Loucy (cell line): ENCODE data around the gene AQP9.

Experiments
- CTCF ChIP-seq: fragments of 200-600 bp; sonication (generic); conservative IDR thresholded peaks from 2 replicates; pipeline ENCODE4 v1.5.1; 2014; ENCODE audit warnings: mild to moderate bottlenecking, antibody characterized with exemption, low read length
- EZH2phosphoT487 ChIP-seq: fragments of 200-600 bp; IDR thresholded peaks from 2 replicates; pipeline ENCODE4 v1.6.1; 2018; ENCODE audit warnings: antibody characterized with exemption, mild to moderate bottlenecking, moderate library complexity, borderline replicate concordance

GRCh38 chr15:58139276-58139988, 1.3 kb downstream of the AQP9 start:
- TF ChIP-seq CTCF (no peak), EZH2phosphoT487 (no peak)
